Skeletal muscle tissue (tissue), 4 donors: ENCODE data around the gene KCNJ12. TPM values are rescaled to one million over a fixed set of nuclear protein-coding genes. Genes with fewer than 3 reads are reported as not detected.

ENCODE experiments used
- H3K27ac ChIP-seq: one replicate; pipeline ENCODE4 v1.7.0; 2013; ENCODE audit warnings: mild to moderate bottlenecking, low read depth, low read length, inconsistent platforms
- H3K27me3 ChIP-seq, 3 donors: one replicate each; pipeline ENCODE4 v1.7.0; 2013; ENCODE audit warnings: low read length in 3 of 3; ENCODE audit not compliant: control insufficient read depth in 3 of 3, insufficient read depth in 3 of 3
- H3K36me3 ChIP-seq, 3 donors: one replicate each; pipeline ENCODE4 v1.7.0; 2013; ENCODE audit warnings: low read length in 3 of 3; ENCODE audit not compliant: control insufficient read depth in 3 of 3, insufficient read depth in 3 of 3
- H3K4me1 ChIP-seq, 3 donors: one replicate each; pipeline ENCODE4 v1.7.0; 2013; ENCODE audit warnings: low read length in 3 of 3, mild to moderate bottlenecking in 3 of 3; ENCODE audit not compliant: control insufficient read depth in 3 of 3, insufficient read depth in 3 of 3
- H3K4me3 ChIP-seq, 3 donors: one replicate each; pipeline ENCODE4 v1.7.0; 2013; ENCODE audit warnings: low read length in 3 of 3
- H3K9ac ChIP-seq, 3 donors: one replicate each; pipeline ENCODE4 v1.7.0; 2013; ENCODE audit warnings: low read length in 3 of 3, mild to moderate bottlenecking in 3 of 3, moderate library complexity in 2 of 3, low read depth in 1 of 3
- H3K9me3 ChIP-seq, 3 donors: one replicate each; pipeline ENCODE4 v1.7.0; 2013; ENCODE audit warnings: low read length in 3 of 3; ENCODE audit not compliant: control insufficient read depth in 3 of 3
- total RNA-seq: library from RNA; depleted of rRNA; stranded (reverse); fragments of >200 nt; gene quantifications from one replicate; pipeline ENCODE4 v1.2.3, GENCODE V29; 2014
- donor health status: Osteomylitis.

Gene KCNJ12
- total RNA-seq, 1 donor from 2014 or later, result 14.6 TPM

DNA sequence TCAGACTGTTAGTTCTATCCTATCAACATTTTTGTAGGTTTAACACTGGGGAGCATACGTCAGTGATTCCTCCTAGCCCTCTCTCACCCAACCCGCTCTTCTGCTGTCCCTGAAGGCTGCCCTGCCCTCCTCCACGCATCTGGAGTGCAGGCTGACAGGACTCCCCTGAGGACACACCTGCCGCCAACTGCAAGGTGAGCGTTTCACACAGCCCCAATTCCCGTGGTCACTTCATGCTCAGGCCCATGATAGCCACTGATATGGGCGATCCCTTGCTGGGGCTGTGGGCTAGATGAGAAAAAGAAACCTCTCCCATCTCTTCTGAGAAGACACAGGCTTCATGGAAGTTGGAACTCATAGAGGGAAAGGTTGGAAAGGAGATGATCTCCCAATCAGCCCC lies 91.0 kb downstream of the KCNJ12 start:
- Histone ChIP-seq H3K9me3 (no peaks in the 10 kb centered on the region), H3K4me1 (peaks cover 0 to 4% (median 2%) of the 10 kb centered on the region in 3 donors), H3K36me3 (no peaks in the 10 kb centered on the region), H3K9ac (no peak overlapping the region), H3K27ac (no peak overlapping the region), H3K27me3 (peaks cover 3 to 14% (median 12%) of the 10 kb centered on the region in 3 donors), H3K4me3 (no peak overlapping the region)

DNA sequence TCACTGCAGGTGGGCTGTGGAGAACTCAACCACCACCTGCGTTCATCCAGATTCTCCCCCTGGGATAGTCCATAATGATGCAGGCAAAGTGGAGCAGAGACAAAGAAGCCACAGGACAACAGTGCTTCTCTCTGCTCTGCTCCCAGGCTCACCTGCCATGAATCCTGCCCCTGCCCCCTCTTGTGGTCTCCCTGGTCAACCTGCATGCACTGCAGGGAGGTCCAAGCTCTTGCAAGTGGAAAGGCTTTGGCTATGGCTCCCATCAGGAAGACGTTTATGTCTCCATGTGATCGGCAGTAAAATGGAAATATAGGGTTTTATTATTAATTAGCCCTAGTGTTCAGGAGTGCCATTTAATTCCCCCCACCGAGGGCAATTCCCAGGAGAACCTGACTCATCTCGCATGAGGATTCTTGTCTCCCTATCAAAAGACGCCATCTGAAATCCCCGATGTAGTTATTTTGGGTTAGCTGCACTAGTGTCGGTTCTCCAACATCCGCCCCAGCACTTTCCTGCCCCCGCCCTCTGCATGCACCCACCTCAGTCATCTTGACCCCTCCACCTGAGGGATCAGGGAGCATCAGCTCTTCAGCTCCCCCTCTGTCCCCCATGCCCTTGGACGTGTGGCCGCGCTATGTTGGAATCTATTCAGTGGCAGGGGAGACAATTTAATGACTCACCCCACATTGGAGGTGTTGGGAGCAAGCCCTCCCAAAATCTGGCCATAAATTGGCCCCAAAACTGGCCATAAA lies 91.8 kb downstream of the KCNJ12 start:
- Histone ChIP-seq H3K4me1 (peaks cover 0 to 4% (median 2%) of the 10 kb centered on the region in 3 donors), H3K4me3 (no peak overlapping the region), H3K27me3 (peaks cover 2 to 13% (median 12%) of the 10 kb centered on the region in 3 donors)

More for the DNA sequence above, 91.8 kb downstream of the KCNJ12 start:
- Histone ChIP-seq H3K9me3 (no peaks in the 10 kb centered on the region), H3K27ac (no peak overlapping the region), H3K9ac (no peak overlapping the region), H3K36me3 (no peaks in the 10 kb centered on the region)

Other genes with a start within 250 kb of the KCNJ12 start
- gene DHRS7B, start 249.4 kb upstream of the KCNJ12 start, total RNA-seq, result 29.7 TPM
- gene TMEM11, start 162.2 kb upstream of the KCNJ12 start, total RNA-seq, result 20.9 TPM
- gene NATD1, start 122.9 kb upstream of the KCNJ12 start, total RNA-seq, result 3.7 TPM
- gene MAP2K3, start 91.6 kb upstream of the KCNJ12 start, total RNA-seq, result 11.5 TPM